Measurements from ENCODE around the gene HRC. TPM values are rescaled to one million over a fixed set of nuclear protein-coding genes. Genes with fewer than 3 reads are reported as not detected.

Gene HRC
- total and polyA plus RNA-seq, 2 of the 8 experiments (the other 6 are each of a cell fraction or from before 2014, with no cell fraction given), result 2.3 to 2.6 TPM

DNA sequence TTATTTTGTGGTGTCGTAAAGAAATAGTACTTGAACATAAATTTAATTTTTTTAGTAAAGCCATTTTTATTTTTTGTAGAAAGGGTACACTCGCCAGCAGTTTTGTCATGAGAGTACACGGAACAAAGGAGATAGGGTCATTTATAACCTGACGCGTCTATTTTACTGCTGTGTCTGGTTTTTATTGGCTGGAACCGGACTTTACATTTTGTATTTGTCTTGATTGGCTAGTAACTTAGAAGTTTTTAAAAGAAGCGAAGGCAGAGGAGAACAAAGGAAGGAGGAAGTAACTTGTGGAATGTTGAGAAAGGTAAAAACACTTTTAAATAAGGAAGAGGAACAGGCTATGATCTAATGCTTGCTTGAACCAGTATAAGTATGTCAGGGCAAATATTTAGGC, 45.8 kb upstream of the HRC start:
- Histone ChIP-seq H2BK120ac (replicated peaks; ENCODE audit: low read depth, low read length) (no peak overlapping the region), H3K14ac (ENCODE audit: insufficient read length) (no peak overlapping the region), H2AFZ (ENCODE audit: low read length) (no peak overlapping the region), H4K8ac (ENCODE audit: extremely low read depth, insufficient read depth, low read length) (no peak overlapping the region), H2BK12ac (ENCODE audit: low read depth, low read length) (no peak overlapping the region), H4K20me1 (replicated peaks in 1 of 2; ENCODE audit: control insufficient read depth in 1 of 2, insufficient read depth in 2 of 2, low read length in 2 of 2) (peaks cover 0 to 2% of the 10 kb centered on the region in 2 experiments), H3K79me1 (ENCODE audit: low read depth, low read length) (no peaks in the 10 kb centered on the region), H3K23me2 (ENCODE audit: low read depth, low read length) (no peaks in the 10 kb centered on the region), H3K27ac (ENCODE audit: low read depth, low read length) (no peak overlapping the region), H2BK5ac (ENCODE audit: low read depth, low read length) (no peak overlapping the region), H3K4ac (replicated peaks; ENCODE audit: insufficient read length, low read depth, low read length) (no peak overlapping the region), H3K9ac (replicated peaks in 1 of 4; ENCODE audit: extremely low read depth in 1 of 4, low read depth in 3 of 4, low read length in 3 of 4) (no peak overlapping the region), H4K5ac (ENCODE audit: insufficient read length, low read depth, low read length) (no peak overlapping the region), H3K36me3 (ENCODE audit: control insufficient read depth in 2 of 4, insufficient read depth in 4 of 4, low read length in 3 of 4) (peaks cover 0 to 4% (median 0%) of the 10 kb centered on the region in 4 experiments; a peak in 2 of 8 replicates), H3K4me2 (ENCODE audit: insufficient read depth in 1 of 2, low read depth in 2 of 2, low read length in 2 of 2) (no peak overlapping the region), H2AK5ac (ENCODE audit: low read depth, low read length) (no peak overlapping the region), H3K79me2 (ENCODE audit: control insufficient read depth in 1 of 2, insufficient read depth in 2 of 2, low read length in 2 of 2) (no peaks in the 10 kb centered on the region), H3K4me1 (replicated peaks in 1 of 4; ENCODE audit: control insufficient read depth in 3 of 4, insufficient read depth in 4 of 4, low read length in 3 of 4) (no peaks in the 10 kb centered on the region), H3K9me3 (ENCODE audit: insufficient read depth in 2 of 2, low read depth in 1 of 2, low read length in 1 of 2) (peaks cover 0 to 3% of the 10 kb centered on the region in 2 experiments; a peak in 1 of 4 replicates), H3K23ac (ENCODE audit: insufficient read length) (no peak overlapping the region), H3K56ac (replicated peaks; ENCODE audit: insufficient read length, low read depth, low read length) (no peak overlapping the region), H3K27me3 (replicated peaks in 1 of 4; ENCODE audit: control insufficient read depth in 3 of 4, extremely low read depth in 1 of 4, insufficient read depth in 3 of 4, low read length in 3 of 4) (no peaks in the 10 kb centered on the region), H3K18ac (ENCODE audit: extremely low read depth, low read length) (no peak overlapping the region), H4K91ac (replicated peaks; ENCODE audit: insufficient read length, low read length) (no peak overlapping the region), H2BK15ac (ENCODE audit: low read length) (no peak overlapping the region), H2BK20ac (ENCODE audit: low read length) (no peak overlapping the region), H3K4me3 (ENCODE audit: extremely low read depth in 1 of 4, insufficient read depth in 2 of 4, low read depth in 3 of 4, low read length in 4 of 4) (no peak overlapping the region)
- no peak for TF ChIP-seq MAFK (IDR thresholded peaks at IDR 0.05; ENCODE audit: low read depth, low read length)
- no peak for TF ChIP-seq TCF12 (IDR thresholded peaks at IDR 0.05; ENCODE audit: low read depth, low read length)
- no peak for TF ChIP-seq RFX5 (IDR thresholded peaks at IDR 0.05; ENCODE audit: borderline replicate concordance, low read depth, low read length)
- TF ChIP-seq BACH1 (IDR thresholded peaks at IDR 0.05; ENCODE audit: low read length), result no peak
- no peak for TF ChIP-seq RNF2 (IDR thresholded peaks at IDR 0.05; ENCODE audit: borderline replicate concordance, low read depth, low read length, missing control alignments, poor library complexity, severe bottlenecking)
- TF ChIP-seq JUN (IDR thresholded peaks at IDR 0.05; ENCODE audit: low read depth, low read length), result no peak
- TF ChIP-seq CREB1 (IDR thresholded peaks at IDR 0.05), result no peak
- TF ChIP-seq EGR1 (IDR thresholded peaks at IDR 0.05; ENCODE audit: borderline replicate concordance, low read depth, low read length), result no peak
- TF ChIP-seq BCL11A (IDR thresholded peaks at IDR 0.05; ENCODE audit: low read depth in 2 of 2, low read length in 2 of 2), result no peak
- POLR2A ChIA-PET (ENCODE audit: partially characterized antibody), result no interaction called here
- DNase-seq (ENCODE audit: low read depth in 1 of 2, low spot score in 2 of 2) (no peak), FAIRE-seq (no peak)
- CTCF ChIA-PET (ENCODE audit: partially characterized antibody), result interaction anchor here (0.6 to 1.3 kb wide), 3 partner anchors 13 to 113 kb away, joined by 3 to 4 read pairs (median 4); no protein-coding TSS in a partner anchor
- WGBS, 2 experiments (ENCODE audit: extremely low coverage in 1 of 2, insufficient coverage in 1 of 2, insufficient read length in 1 of 2, insufficient replicate concordance in 2 of 2, low coverage in 1 of 2, low lambda C conversion rate in 2 of 2, missing lambda C conversion rate in 1 of 2), result 92% methylated on average over 7 of the region's 7 CpGs; no CpG with 5 or more reads in 1 of the 2 experiments

All from H1 (cell line).